T47D (cell line): ENCODE data around the gene SPATA3.
"Not testable (repeated sequence)": the region's sequence is repeated elsewhere in the genome, so short reads cannot be mapped to it uniquely, and the experiment has no call there.

Source experiments
- DNase-seq, 2 experiments: peaks; one replicate each; pipeline versions ENCODE4 v3.0.0 to v3.0.0-alpha.2; 2011 to 2012; ENCODE audit warnings: low read depth in 1 of 2, low spot score in 1 of 2
- JUND ChIP-seq: IDR thresholded peaks from 2 replicates; pipeline ENCODE4 v1.6.1; 2012; ENCODE audit warnings: low read depth
- in situ Hi-C: cut with HindIII; loops from 2 replicates; pipeline ENCODE4 v1.10.0; 2016; ENCODE audit warnings: low sequenced_read_pairs, low pct_unique_long_range_greater_than_20kb

SPATA3 gene

DNA sequence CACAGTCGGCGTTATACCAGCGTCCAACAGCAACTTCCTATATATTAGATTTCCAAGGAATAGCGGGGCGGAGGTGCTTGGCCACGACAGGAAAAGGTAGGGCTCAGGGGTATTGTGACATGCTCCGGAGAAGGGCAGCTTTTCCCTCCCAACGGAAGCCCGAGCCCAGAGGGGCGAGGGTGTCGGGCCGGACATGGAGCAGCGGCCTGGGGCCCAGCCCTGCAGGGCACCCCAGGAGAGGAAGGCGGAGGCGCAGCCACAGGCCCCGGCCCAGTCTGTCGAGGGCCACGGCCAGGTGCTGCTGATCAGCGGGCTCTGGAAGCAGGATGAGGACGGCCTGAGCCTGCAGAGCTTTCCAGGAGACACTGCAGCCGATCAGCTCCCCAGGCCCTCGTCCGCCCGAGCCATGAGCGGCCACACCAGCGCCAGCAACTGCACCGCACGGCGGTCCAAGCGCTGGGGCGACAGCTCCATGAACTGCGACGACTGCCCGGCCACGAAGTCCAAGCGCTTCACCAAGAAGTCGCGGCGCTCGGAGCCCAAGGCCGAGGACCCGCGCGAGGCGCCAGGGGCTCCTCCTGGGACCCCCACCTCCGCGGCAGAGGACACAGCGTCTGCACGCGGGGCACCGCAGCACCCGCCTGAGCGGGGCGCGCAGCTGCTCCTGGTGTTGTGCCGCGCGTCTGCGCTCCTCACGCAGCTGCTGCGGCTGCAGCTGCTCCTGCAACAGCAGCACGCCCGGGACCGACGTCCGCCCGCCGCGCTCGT is 5.6 kb upstream of the SPATA3 start:
- DNase-seq = no peak
- in situ Hi-C loops = no loop called here
- no peak for TF ChIP-seq JUND

- in situ Hi-C loops = no loop called here
- TF ChIP-seq JUND = no peak
- no peak for DNase-seq
Observed at GRCh38 chr2:230990899-230991150, 5.1 kb upstream of the SPATA3 start.

GRCh38 chr2:230991598-230991997 is 4.3 kb upstream of the SPATA3 start:
- in situ Hi-C loops = no loop called here
- DNase-seq = no peak
- TF ChIP-seq JUND = no peak

DNA sequence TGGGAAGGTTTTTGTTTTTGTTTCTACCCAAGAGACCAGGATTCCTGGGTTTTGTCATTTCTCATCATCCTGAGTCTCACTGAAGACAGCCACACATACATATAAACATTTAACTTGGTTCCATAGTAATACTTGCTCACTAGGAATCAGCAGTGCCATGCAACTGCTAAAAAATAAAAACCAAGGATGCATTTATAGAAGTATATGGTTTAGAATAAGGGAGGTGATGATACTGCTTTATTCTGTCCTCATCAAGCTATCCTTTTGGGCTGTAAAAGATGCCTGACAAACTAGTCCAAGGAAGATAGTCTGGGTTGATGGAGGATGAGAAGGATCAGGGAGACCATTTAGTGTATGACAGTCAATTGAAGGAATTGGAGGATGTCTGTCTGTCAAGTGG is 740 bp downstream of the SPATA3 start:
- in situ Hi-C loops = no loop called here
- DNase-seq = no peak
- no peak for TF ChIP-seq JUND

GRCh38 chr2:230998882-230999281 is 3.0 kb downstream of the SPATA3 start:
- TF ChIP-seq JUND = no peak
- in situ Hi-C loops = no loop called here
- no peak for DNase-seq

DNA sequence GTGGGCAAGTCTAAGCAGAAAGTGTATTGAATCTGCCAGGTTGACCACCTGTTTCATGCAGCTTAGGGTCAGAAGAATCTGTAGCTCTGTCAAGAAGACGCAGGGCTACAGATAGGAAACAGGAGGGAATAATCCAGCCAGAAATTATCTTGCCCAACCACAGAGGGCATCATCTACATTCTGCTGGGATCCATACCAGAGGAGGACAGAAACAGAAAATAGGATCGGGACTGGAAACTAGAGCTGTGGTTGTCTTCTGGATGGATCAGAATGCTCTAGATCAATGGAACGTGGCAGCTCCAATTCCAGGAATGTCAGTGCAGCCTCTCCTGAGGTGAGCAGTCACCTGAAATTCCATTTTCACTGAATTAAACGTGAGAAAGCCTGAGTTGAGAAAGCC is 3.6 kb downstream of the SPATA3 start:
- DNase-seq = no peak
- in situ Hi-C loops = no loop called here
- TF ChIP-seq JUND = no peak

DNA sequence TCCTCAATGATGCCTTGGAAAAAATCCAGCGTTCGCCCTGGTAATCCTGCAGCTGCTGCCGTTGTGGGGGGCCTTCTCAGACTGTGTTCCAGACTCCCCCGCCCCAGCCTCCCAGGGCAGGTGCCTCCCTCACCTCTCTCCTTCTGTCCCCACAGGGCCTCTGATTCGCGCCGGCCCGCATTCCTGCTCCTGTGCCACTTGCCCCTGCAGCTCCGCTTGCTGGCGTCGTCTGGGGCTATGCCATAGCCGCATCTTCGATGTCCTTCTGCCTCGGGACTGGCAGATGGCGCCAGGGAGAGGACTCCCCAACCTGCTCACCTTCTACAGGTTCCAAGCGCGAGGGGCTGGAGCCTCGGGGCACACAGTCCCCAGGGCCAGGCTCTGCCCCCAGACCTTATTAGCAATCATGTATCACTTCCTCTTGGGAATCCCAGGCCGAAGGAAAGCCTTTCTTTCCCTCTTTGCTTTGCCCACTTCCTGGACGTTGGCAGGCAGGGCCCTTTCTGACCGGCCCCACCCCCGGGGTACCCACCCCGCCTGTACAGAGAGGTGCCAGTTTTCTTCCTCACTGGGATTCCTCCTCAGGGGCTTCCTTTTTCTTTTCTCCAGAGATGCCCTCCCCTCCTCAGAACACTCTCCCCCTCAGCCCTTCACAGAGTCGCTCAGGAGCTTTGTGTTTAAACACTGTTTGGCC is 4.4 kb downstream of the SPATA3 start:
- no peak for TF ChIP-seq JUND
- DNase-seq = peak; percentile 41 to 64
- in situ Hi-C loops = no loop called here

GRCh38 chr2:231001036-231001435 is 5.1 kb downstream of the SPATA3 start:
- TF ChIP-seq JUND = no peak
- no peak for DNase-seq
- in situ Hi-C loops = no loop called here

GRCh38 chr2:231001921-231002320 is 6.0 kb downstream of the SPATA3 start:
- no peak for DNase-seq
- in situ Hi-C loops = no loop called here
- no peak for TF ChIP-seq JUND

- no peak for TF ChIP-seq JUND
- in situ Hi-C loops = no loop called here
- DNase-seq = no peak
Observed at GRCh38 chr2:231002641-231003040, 6.7 kb downstream of the SPATA3 start.

GRCh38 chr2:231003186-231003585 is 7.3 kb downstream of the SPATA3 start:
- no peak for DNase-seq
- in situ Hi-C loops = no loop called here
- TF ChIP-seq JUND = no peak

- in situ Hi-C loops, DNase-seq: not testable (repeated sequence)
Observed at GRCh38 chr2:231004930-231005329, 9.0 kb downstream of the SPATA3 start.

DNA sequence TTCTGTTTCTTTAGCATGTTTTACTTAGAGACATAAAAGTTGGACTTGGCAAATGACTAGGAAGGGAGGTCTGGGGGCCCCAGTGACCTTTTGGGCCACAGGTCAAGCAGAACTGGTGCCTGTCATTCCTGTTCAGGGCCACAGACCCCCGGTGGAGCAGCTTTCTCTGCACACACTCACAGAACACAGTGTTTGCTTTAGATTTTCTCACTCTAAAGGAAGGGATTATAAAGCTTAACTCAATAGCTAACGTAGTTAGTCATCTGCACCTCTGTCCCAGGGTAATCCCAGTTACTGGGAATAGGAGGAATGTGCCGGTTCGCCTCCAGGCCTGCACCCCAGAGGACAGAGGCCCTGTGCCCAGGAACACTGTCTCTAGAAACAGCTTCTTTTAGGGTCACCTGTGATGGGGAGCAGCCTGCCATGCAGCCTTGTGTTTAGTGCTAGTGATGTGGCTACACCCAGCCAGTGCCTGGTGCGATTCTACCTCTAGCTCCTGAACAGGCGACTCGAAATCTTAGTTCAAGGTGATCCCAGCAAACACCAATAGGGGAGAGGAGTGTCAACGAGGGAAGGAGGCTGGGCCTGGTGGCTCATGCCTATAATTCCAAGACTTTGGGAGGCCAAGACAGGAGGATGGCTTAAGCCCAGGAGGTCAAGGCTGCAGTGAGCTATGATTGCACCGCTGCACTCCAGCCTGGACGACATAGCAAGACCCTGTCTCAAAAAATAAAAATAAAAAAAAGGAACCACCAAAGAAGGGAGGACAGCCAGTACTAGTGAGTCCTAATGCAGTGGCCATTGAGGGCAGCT is 11.6 kb downstream of the SPATA3 start:
- in situ Hi-C loops = no loop called here
- TF ChIP-seq JUND = no peak
- no peak for DNase-seq
